Thoracic aorta (tissue), 2 donors: ENCODE results near the gene PRKN. TPM values are rescaled to one million over a fixed set of nuclear protein-coding genes. Genes with fewer than 3 reads are reported as not detected.

Experiments
- ATAC-seq: fragments of 150-250 bp; one replicate; pipeline ENCODE4 v1.8.0; 2017; ENCODE audit warnings: low read depth; ENCODE audit not compliant: insufficient number of reproducible peaks, low FRiP score
- DNase-seq: peaks from one replicate; pipeline ENCODE4 v3.0.0-alpha.2; 2020; ENCODE audit warnings: low spot score
- H3K27ac ChIP-seq, 2 donors: fragments of 200-600 bp; sonication (generic); 1 replicate in 1 of 2; 2 replicates in 1 of 2; pipeline ENCODE4 v1.5.1; 2016; ENCODE audit warnings: mild to moderate bottlenecking in 2 of 2, moderate library complexity in 2 of 2
- H3K27me3 ChIP-seq: fragments of 200-600 bp; sonication (generic); replicated peaks from 2 replicates; pipeline ENCODE4 v1.6.0; 2016; ENCODE audit warnings: mild to moderate bottlenecking; ENCODE audit not compliant: insufficient read depth
- H3K36me3 ChIP-seq: fragments of 200-600 bp; sonication (generic); one replicate; pipeline ENCODE4 v1.5.1; 2016
- H3K4me1 ChIP-seq, 2 donors: fragments of 200-600 bp; sonication (generic); 1 replicate in 1 of 2; 2 replicates in 1 of 2; pipeline versions ENCODE4 v1.5.1 to v1.6.0; 2016; ENCODE audit warnings: low read depth in 2 of 2, mild to moderate bottlenecking in 1 of 2; ENCODE audit not compliant: control insufficient read depth in 1 of 2
- H3K4me3 ChIP-seq: fragments of 200-600 bp; sonication (generic); 2 replicates; pipeline ENCODE4 v1.5.1; 2016; ENCODE audit warnings: mild to moderate bottlenecking
- H3K9me3 ChIP-seq: fragments of 200-600 bp; sonication (generic); 2 replicates; pipeline ENCODE4 v1.5.1; 2016
- total RNA-seq, 2 donors: library from RNA; depleted of rRNA; stranded (reverse); fragments of >200 nt; gene quantifications; one replicate each; pipeline versions ENCODE4 v1.1.0 to v1.2.3, GENCODE V29; 2016
- TF ChIP-seq, protein P1 (sequence below): fragments of 200-600 bp; sonication (generic); IDR thresholded peaks from one replicate; pipeline ENCODE4 v1.5.1; 2019; ENCODE audit warnings: antibody characterized with exemption

The PRKN gene
- total RNA-seq, 2 donors from 2014 or later = 10.4 to 23.8 TPM

DNA sequence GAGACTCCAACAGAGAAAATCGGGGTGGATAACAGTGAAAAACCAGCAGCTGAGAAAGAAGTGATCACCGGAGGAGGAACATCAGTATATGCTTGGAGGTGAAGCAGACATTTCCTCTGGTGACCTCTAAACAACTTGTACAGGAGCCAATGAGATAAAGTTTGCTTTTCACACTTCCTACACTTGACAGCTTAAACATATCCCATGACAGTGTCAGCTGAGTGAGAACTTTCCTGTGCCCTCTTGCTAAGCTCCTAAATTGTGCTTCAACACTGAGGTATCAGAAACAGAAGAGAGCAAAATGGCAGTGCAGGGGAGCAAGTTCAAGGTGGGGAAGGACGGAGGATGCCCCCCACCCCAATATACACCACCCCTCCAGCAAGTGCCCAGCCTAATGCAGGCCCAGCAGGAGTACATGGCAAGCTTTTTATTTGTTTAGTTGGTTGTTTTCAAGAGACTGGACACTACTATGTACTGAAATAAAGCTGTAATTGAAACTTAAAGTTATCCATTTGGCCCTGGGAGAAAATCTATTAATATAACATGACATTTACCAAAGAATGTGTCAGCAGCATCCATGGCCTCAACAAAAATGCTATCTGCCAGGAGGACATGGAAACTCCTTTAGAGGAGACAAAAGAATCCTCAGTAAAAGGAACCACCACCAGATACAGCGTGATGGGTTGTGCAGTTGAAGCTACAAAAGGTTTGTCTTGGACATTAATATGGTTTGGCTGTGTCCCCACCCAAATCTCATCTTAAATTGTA lies 540.2 kb downstream of the PRKN start:
- H3K9me3 ChIP-seq = no peaks in the 10 kb centered on the region
- H3K4me1 ChIP-seq = no peaks in the 10 kb centered on the region
- H3K4me3 ChIP-seq = no peak overlapping the region
- H3K27ac ChIP-seq = no peak overlapping the region
- TF ChIP-seq, protein P1, sequence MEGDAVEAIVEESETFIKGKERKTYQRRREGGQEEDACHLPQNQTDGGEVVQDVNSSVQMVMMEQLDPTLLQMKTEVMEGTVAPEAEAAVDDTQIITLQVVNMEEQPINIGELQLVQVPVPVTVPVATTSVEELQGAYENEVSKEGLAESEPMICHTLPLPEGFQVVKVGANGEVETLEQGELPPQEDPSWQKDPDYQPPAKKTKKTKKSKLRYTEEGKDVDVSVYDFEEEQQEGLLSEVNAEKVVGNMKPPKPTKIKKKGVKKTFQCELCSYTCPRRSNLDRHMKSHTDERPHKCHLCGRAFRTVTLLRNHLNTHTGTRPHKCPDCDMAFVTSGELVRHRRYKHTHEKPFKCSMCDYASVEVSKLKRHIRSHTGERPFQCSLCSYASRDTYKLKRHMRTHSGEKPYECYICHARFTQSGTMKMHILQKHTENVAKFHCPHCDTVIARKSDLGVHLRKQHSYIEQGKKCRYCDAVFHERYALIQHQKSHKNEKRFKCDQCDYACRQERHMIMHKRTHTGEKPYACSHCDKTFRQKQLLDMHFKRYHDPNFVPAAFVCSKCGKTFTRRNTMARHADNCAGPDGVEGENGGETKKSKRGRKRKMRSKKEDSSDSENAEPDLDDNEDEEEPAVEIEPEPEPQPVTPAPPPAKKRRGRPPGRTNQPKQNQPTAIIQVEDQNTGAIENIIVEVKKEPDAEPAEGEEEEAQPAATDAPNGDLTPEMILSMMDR = no peak
- ATAC-seq = no peak
- DNase-seq = no peak
- H3K36me3 ChIP-seq = no peaks in the 10 kb centered on the region
- no peaks in the 10 kb centered on the region for H3K27me3 ChIP-seq

DNA sequence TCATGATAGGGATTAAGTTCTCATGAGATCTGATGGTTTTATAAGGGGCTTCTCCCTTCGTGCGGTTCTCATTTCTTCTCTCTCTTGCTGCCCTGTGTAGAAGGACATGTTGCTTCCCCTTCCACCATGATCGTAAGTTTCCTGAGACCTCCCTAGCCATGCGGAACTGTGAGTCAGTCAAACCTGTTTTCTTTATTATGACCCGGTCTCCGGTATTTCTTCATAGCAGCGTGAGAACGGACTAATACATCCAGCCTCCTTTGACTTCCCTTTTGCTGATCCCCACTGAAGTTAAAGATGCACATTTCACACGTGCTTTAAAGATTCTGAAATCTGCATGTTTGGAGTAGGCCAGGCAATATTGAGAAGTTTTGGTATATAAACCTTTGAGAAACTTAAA lies 543.1 kb downstream of the PRKN start:
- H3K4me1 ChIP-seq = no peaks in the 10 kb centered on the region
- TF ChIP-seq, protein P1 = no peak
- H3K4me3 ChIP-seq = no peak overlapping the region
- no peaks in the 10 kb centered on the region for H3K9me3 ChIP-seq
- no peak for ATAC-seq
- H3K36me3 ChIP-seq = no peaks in the 10 kb centered on the region
- no peak for DNase-seq
- H3K27me3 ChIP-seq = no peaks in the 10 kb centered on the region
- no peak overlapping the region for H3K27ac ChIP-seq

DNA sequence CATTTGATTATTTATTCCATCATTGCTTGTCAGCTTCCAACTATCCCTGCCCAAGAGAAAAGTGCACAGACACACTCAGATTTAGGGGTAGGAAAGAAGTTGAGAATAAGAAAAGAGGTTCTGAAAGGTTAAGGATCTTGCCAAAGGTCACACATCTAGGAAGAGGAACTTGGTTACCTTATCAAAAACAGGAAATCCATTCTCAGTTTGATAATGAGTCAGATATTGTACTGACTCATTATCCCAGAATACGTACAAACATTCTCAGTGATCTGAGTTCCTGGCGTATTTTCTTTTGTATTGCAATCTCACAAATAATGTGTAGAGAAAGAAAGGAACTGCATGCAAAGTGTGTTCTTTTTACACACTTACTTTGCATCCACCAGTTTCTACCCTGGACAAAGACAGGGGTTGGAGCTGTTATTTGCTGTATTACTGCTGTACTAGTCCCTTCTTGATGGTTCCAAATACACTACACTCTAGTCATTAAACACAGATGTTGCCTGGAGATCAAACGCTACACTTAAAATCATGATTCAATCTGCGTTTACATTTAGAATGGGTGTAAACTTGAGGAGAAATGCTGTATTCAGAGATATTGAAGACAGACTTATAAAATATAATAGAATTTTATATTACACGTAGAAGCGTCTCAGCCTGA lies 545.7 kb downstream of the PRKN start:
- TF ChIP-seq, protein P1 = no peak
- no peak overlapping the region for H3K27ac ChIP-seq
- ATAC-seq = no peak

DNA sequence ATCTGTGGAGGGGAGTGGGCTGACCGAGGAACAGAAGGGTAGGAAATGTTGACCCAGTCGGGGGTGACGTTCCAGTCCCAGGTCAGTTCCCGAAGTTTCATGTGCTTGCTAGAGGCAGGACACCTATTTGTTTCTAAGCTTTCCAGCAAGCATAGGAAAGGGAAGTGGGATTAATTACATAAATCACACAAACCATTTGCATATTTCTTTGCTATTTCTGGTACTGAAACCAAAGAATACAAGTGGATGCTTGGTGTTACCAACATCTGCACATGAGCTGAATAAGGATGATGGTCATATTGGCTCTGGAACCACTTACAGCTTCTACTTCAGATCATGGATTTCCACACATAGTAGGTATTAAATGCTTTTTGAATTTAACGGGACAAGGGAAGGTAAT lies 546.5 kb downstream of the PRKN start:
- DNase-seq (no peak), ATAC-seq (no peak)
- Histone ChIP-seq H3K4me3 (no peak overlapping the region), H3K27ac (no peak overlapping the region), H3K27me3 (no peaks in the 10 kb centered on the region), H3K9me3 (no peaks in the 10 kb centered on the region), H3K4me1 (peaks cover 0 to 5% of the 10 kb centered on the region in 2 donors), H3K36me3 (no peaks in the 10 kb centered on the region)
- TF ChIP-seq, protein P1 = no peak

More for the DNA sequence above, 545.7 kb downstream of the PRKN start:
- Histone ChIP-seq H3K9me3 (no peaks in the 10 kb centered on the region), H3K4me3 (no peak overlapping the region), H3K36me3 (no peaks in the 10 kb centered on the region), H3K4me1 (peaks cover 0 to 5% of the 10 kb centered on the region in 2 donors), H3K27me3 (no peaks in the 10 kb centered on the region)
- no peak for DNase-seq

DNA sequence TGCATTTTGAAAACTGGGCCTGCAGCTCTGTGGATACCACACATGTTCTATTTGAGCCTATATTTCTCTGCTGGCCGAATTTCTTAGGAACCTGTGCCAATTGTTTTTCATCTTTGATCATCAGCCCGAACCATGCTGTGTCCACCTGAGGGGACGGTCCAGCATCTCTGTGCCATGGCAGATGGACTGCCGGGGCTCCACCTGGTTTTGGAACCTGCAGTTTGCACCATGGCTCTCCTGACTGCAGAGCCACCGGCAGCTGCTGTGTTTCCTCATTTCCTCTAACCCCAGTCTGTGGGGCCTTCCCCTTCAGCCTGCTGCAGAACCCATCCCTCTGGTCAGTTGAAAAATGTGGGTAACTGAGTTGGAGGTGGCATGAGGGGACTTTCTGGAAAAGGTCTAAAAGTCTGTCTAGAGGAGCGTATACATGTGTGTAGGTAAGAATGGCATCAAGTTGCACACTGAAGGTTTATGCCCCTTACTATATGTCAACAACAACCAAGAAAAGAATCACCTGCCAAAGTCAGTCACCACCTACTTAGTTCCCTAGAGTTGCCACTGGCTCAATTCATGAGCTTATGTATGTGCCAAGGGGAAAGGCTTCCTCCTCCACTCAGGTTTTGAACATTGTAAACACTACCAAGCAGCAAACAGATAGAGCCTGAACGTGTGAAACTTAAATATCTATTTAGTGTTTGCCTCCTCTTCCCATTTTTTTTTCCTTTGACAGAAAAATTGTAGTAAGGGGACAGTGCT lies 548.2 kb downstream of the PRKN start:
- no peak for ATAC-seq
- Histone ChIP-seq H3K27ac (no peak overlapping the region), H3K9me3 (no peaks in the 10 kb centered on the region), H3K4me3 (no peak overlapping the region), H3K4me1 (peaks cover 0 to 5% of the 10 kb centered on the region in 2 donors), H3K36me3 (no peaks in the 10 kb centered on the region), H3K27me3 (no peaks in the 10 kb centered on the region)
- DNase-seq = no peak
- TF ChIP-seq, protein P1 = no peak
